IPS DF 6.9 (cell line): ENCODE data around the gene MBD4.

Experiments
- DNase-seq: peaks from one replicate; pipeline ENCODE4 v3.0.0-alpha.2; 2013; ENCODE audit warnings: low read depth, low spot score
- H3K27ac ChIP-seq: one replicate; pipeline ENCODE4 v1.5.1; 2013; ENCODE audit warnings: low read length, control low read depth
- H3K27me3 ChIP-seq: 2 replicates; pipeline ENCODE4 v1.6.1; 2013; ENCODE audit warnings: mild to moderate bottlenecking, low read length; ENCODE audit not compliant: control insufficient read depth, insufficient read depth
- H3K36me3 ChIP-seq: 2 replicates; pipeline ENCODE4 v1.6.1; 2013; ENCODE audit warnings: low read length; ENCODE audit not compliant: control insufficient read depth, insufficient read depth
- H3K4me1 ChIP-seq: 2 replicates; pipeline ENCODE4 v1.6.1; 2013; ENCODE audit warnings: low read length; ENCODE audit not compliant: control insufficient read depth, insufficient read depth
- H3K4me3 ChIP-seq: 2 replicates; pipeline ENCODE4 v1.5.1; 2013; ENCODE audit warnings: mild to moderate bottlenecking, low read length
- H3K9me3 ChIP-seq: 2 replicates; pipeline ENCODE4 v1.6.1; 2013; ENCODE audit warnings: low read length, inconsistent platforms; ENCODE audit not compliant: control insufficient read depth, insufficient read depth
- WGBS: extraction: QIAGEN DNeasy Blood & Tissue Kit; methylation state at CpG from one replicate; pipeline ENCODE4 v1.1.7; 2013; ENCODE audit warnings: mixed read lengths, missing lambda C conversion rate; ENCODE audit not compliant: insufficient read length, insufficient coverage; 5-methylcytosine and 5-hydroxymethylcytosine counted together

Gene MBD4

GRCh38 chr3:129422897-129423296 lies 16.9 kb downstream of the MBD4 start:
- DNase-seq, result no peak
- no CpG with 5 or more reads among the region's 1 CpG for WGBS
- Histone ChIP-seq H3K27me3 (no peaks in the 10 kb centered on the region; the same call in 1 of the 2 replicates), H3K4me1 (peaks cover 6% of the 10 kb centered on the region), H3K27ac (no peak overlapping the region), H3K4me3 (no peak overlapping the region), H3K36me3 (no peaks in the 10 kb centered on the region), H3K9me3 (no peaks in the 10 kb centered on the region)

- H3K36me3 ChIP-seq, result no peaks in the 10 kb centered on the region
These were observed 17.6 kb downstream of the MBD4 start for GRCh38 chr3:129421988-129422745.

GRCh38 chr3:129421236-129421883 lies 18.4 kb downstream of the MBD4 start:
- no peak overlapping the region for H3K27ac ChIP-seq
- no peaks in the 10 kb centered on the region for H3K36me3 ChIP-seq
- DNase-seq, result no peak
- peaks cover 6% of the 10 kb centered on the region for H3K4me1 ChIP-seq
- no peaks in the 10 kb centered on the region for H3K27me3 ChIP-seq
- H3K4me3 ChIP-seq, result no peak overlapping the region
- no CpG with 5 or more reads among the region's 12 CpGs for WGBS
- H3K9me3 ChIP-seq, result no peaks in the 10 kb centered on the region

More at GRCh38 chr3:129421988-129422745, 17.6 kb downstream of the MBD4 start:
- peaks cover 6% of the 10 kb centered on the region for H3K4me1 ChIP-seq
- no peaks in the 10 kb centered on the region for H3K9me3 ChIP-seq
- DNase-seq, result no peak
- no peak overlapping the region for H3K27ac ChIP-seq
- WGBS, result no CpG with 5 or more reads among the region's 6 CpGs
- H3K27me3 ChIP-seq, result no peaks in the 10 kb centered on the region
- no peak overlapping the region for H3K4me3 ChIP-seq

GRCh38 chr3:129419476-129419875 lies 20.3 kb downstream of the MBD4 start:
- Histone ChIP-seq H3K4me1 (no peaks in the 10 kb centered on the region; the same call in 1 of the 2 replicates), H3K36me3 (no peaks in the 10 kb centered on the region), H3K4me3 (no peak overlapping the region), H3K9me3 (no peaks in the 10 kb centered on the region), H3K27me3 (no peaks in the 10 kb centered on the region), H3K27ac (no peak overlapping the region)
- no CpG with 5 or more reads among the region's 4 CpGs for WGBS
- no peak for DNase-seq

- WGBS, result no CpG with 5 or more reads among the region's 14 CpGs
- Histone ChIP-seq H3K4me1 (no peaks in the 10 kb centered on the region), H3K36me3 (no peaks in the 10 kb centered on the region), H3K27me3 (no peaks in the 10 kb centered on the region), H3K9me3 (no peaks in the 10 kb centered on the region), H3K27ac (no peak overlapping the region), H3K4me3 (no peak overlapping the region)
- DNase-seq, result no peak
These were observed 21.4 kb downstream of the MBD4 start for GRCh38 chr3:129418041-129418973.

- Histone ChIP-seq H3K4me1 (no peaks in the 10 kb centered on the region), H3K27ac (no peak overlapping the region), H3K27me3 (no peaks in the 10 kb centered on the region), H3K9me3 (no peaks in the 10 kb centered on the region), H3K4me3 (no peak overlapping the region), H3K36me3 (no peaks in the 10 kb centered on the region)
- no peak for DNase-seq
- no CpG with 5 or more reads among the region's 1 CpG for WGBS
These were observed 22.4 kb downstream of the MBD4 start for GRCh38 chr3:129417326-129417725.

- Histone ChIP-seq H3K36me3 (no peaks in the 10 kb centered on the region), H3K27me3 (no peaks in the 10 kb centered on the region), H3K9me3 (no peaks in the 10 kb centered on the region), H3K4me1 (no peaks in the 10 kb centered on the region), H3K27ac (no peak overlapping the region), H3K4me3 (no peak overlapping the region)
- DNase-seq, result no peak
- no CpG with 5 or more reads among the region's 4 CpGs for WGBS
These were observed 23.3 kb downstream of the MBD4 start for GRCh38 chr3:129416415-129416814.

GRCh38 chr3:129415830-129416229 lies 23.9 kb downstream of the MBD4 start:
- WGBS, result no CpG with 5 or more reads among the region's 6 CpGs
- no peak for DNase-seq
- Histone ChIP-seq H3K36me3 (no peaks in the 10 kb centered on the region), H3K4me1 (no peaks in the 10 kb centered on the region; the same call in 1 of the 2 replicates), H3K27me3 (no peaks in the 10 kb centered on the region), H3K9me3 (no peaks in the 10 kb centered on the region), H3K4me3 (no peak overlapping the region), H3K27ac (no peak overlapping the region)

GRCh38 chr3:129415378-129415777 lies 24.4 kb downstream of the MBD4 start:
- DNase-seq, result no peak
- Histone ChIP-seq H3K27ac (no peak overlapping the region), H3K4me3 (no peak overlapping the region), H3K9me3 (no peaks in the 10 kb centered on the region), H3K27me3 (no peaks in the 10 kb centered on the region), H3K36me3 (no peaks in the 10 kb centered on the region), H3K4me1 (no peaks in the 10 kb centered on the region; the same call in 1 of the 2 replicates)
- WGBS, result no CpG with 5 or more reads among the region's 3 CpGs
